GM13977 (cell line): ENCODE data around the gene PTGER4.

ENCODE experiments used
- DNase-seq: peaks from one replicate; pipeline ENCODE4 v3.0.0; 2012; ENCODE audit warnings: low spot score
- in situ Hi-C: fragments of 300-500 bp; cut with MboI; formaldehyde crosslinking; loops from one replicate; pipeline ENCODE4 v1.12.0; 2022; ENCODE audit warnings: low sequenced_read_pairs, low pct_unique_long_range_greater_than_20kb, mixed read lengths, inconsistent platforms; ENCODE audit not compliant: unreplicated experiment
- TF ChIP-seq, protein P1 (sequence below): IDR thresholded peaks from 2 replicates; pipeline ENCODE4 v1.5.1; 2012; ENCODE audit warnings: mild to moderate bottlenecking, control low read depth; ENCODE audit not compliant: insufficient read depth; ENCODE audit errors: extremely low read depth, missing control alignments

Gene PTGER4

GRCh38 chr5:40682154-40683017 lies 2.7 kb downstream of the PTGER4 start:
- TF ChIP-seq, protein P1, sequence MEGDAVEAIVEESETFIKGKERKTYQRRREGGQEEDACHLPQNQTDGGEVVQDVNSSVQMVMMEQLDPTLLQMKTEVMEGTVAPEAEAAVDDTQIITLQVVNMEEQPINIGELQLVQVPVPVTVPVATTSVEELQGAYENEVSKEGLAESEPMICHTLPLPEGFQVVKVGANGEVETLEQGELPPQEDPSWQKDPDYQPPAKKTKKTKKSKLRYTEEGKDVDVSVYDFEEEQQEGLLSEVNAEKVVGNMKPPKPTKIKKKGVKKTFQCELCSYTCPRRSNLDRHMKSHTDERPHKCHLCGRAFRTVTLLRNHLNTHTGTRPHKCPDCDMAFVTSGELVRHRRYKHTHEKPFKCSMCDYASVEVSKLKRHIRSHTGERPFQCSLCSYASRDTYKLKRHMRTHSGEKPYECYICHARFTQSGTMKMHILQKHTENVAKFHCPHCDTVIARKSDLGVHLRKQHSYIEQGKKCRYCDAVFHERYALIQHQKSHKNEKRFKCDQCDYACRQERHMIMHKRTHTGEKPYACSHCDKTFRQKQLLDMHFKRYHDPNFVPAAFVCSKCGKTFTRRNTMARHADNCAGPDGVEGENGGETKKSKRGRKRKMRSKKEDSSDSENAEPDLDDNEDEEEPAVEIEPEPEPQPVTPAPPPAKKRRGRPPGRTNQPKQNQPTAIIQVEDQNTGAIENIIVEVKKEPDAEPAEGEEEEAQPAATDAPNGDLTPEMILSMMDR: no peak
- in situ Hi-C loops: loop anchor here (10.0 to 25.0 kb wide), 2 partner anchors 728 to 970 kb away; no protein-coding TSS in a partner anchor
- DNase-seq: no peak

DNA sequence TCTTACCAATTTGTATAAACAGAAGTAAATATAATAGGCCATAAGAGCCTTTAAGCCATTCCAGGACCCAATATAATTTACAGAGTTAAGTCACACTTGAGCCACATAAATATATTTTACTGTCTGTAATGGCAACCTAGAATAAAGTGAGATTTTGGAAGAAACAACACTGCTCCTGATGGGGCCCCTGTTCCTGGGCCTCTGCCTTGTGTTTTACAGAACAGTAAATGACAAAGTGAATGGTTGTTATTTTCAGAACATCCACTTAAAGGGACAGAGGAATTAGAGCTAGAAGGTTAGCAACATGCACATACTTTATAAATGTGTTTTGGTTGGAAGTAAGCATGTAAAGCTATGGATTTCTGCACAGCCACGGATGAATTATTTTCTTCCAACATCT lies 3.6 kb downstream of the PTGER4 start:
- no peak for DNase-seq
- TF ChIP-seq, protein P1: no peak
- in situ Hi-C loops: loop anchor here (10.0 to 25.0 kb wide), 2 partner anchors 729 to 971 kb away; no protein-coding TSS in a partner anchor

GRCh38 chr5:40685193-40685592 lies 5.5 kb downstream of the PTGER4 start:
- TF ChIP-seq, protein P1: no peak
- DNase-seq: no peak
- in situ Hi-C loops: loop anchor here (10.0 to 25.0 kb wide), 2 partner anchors 730 to 973 kb away; no protein-coding TSS in a partner anchor

GRCh38 chr5:40685976-40686486 lies 6.3 kb downstream of the PTGER4 start:
- in situ Hi-C loops: loop anchor here (10.0 to 25.0 kb wide), 2 partner anchors 731 to 974 kb away; no protein-coding TSS in a partner anchor
- TF ChIP-seq, protein P1: no peak

DNA sequence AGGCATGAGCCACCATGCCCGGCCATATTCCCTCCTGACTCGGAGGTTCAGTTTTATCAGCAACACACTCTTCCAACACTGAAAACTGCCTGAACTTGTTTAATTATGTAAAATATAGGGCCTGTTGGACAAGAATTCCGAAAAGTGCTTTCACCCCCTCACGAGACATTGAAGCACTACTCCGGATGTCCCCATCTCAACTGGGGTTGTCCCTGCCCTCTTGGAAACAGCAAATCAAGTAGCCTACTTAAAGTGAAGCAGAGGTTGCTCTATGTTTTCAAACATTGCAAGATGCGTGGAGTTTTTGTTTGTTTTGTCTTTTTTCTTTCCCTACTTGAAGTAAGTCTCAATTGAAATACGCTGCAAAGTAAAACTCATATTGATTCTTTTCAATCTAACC lies 7.6 kb downstream of the PTGER4 start:
- TF ChIP-seq, protein P1: no peak
- no peak for DNase-seq
- in situ Hi-C loops: loop anchor here (10.0 to 25.0 kb wide), 2 partner anchors 733 to 975 kb away; no protein-coding TSS in a partner anchor

More at GRCh38 chr5:40685976-40686486, 6.3 kb downstream of the PTGER4 start:
- no peak for DNase-seq

DNA sequence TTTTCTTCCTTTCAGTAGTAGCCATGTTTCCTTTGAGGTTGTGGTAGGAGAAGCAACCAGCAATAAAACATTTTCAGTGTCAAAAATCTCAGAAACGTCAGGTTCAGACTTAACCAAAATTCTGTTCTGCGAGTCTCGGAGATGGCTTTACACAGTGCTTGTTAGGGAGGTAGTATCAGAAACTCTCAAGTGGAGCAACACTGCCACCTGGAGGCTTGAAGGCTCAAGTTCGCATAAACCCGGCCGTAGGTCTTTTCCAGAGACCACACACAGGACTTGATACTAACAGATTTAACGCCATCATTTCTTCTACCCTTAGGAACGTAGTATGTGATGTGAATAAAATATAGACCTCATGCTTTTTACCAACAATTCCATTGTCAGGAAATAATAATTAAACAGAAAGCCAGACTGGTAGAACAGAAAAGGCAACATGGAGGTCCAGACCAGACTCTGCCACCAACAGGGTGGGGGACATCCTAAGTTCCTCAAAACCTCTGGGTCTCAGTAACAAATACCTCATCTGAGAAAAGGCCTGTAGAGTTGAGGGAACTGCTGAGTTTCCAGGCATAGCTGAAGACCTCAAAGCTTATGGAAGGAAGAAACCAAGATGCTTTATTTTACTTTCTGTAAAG lies 8.5 kb downstream of the PTGER4 start:
- peak; percentile 72 for DNase-seq
- TF ChIP-seq, protein P1: peak; percentile 82
- in situ Hi-C loops: loop anchor here (10.0 to 25.0 kb wide), 2 partner anchors 733 to 976 kb away; no protein-coding TSS in a partner anchor
